IMR-90 (cell line): Measurements from ENCODE around the gene LGI4. TPM values are rescaled to one million over a fixed set of nuclear protein-coding genes. Genes with fewer than 3 reads are reported as not detected.

ENCODE experiments used
- ATAC-seq: fragments of 200-7000 bp; cut with Tn5 transposase; 2 replicates; pipeline ENCODE4 v1.9.1; 2020; ENCODE audit warnings: low read depth, mild to moderate bottlenecking, moderate library complexity
- BruUV-seq: library from RNA; stranded (reverse); fragments of 400-500 nt; replicated peaks from 2 replicates; lab custom pipeline; 2021; lab: Mats Ljungman, UMichigan
- CTCF ChIA-PET: fragments of 300-600 bp; formaldehyde crosslinking; extraction: SDS; loops from one replicate; lab custom pipeline; 2021; ENCODE audit warnings: antibody characterized with exemption; lab: Yijun Ruan, JAX
- POLR2A ChIA-PET: fragments of 300-600 bp; sonication (Branson Sonifier 250); formaldehyde crosslinking; loops from one replicate; lab custom pipeline; 2022; ENCODE audit warnings: antibody characterized with exemption; ENCODE audit not compliant: unreplicated experiment; lab: Charles Lee
- DNase-seq: peaks from one replicate; pipeline ENCODE4 v3.0.0; 2013
- H2AFZ ChIP-seq: replicated peaks from 2 replicates; pipeline ENCODE3; 2013; ENCODE audit warnings: low read length, mild to moderate bottlenecking; ENCODE audit not compliant: poor library complexity
- H2AK5ac ChIP-seq: 2 replicates; pipeline ENCODE4 v1.6.1; 2013; ENCODE audit warnings: low read depth, low read length, inconsistent platforms
- H2AK9ac ChIP-seq: replicated peaks from 2 replicates; pipeline ENCODE3; 2013; ENCODE audit warnings: mild to moderate bottlenecking, low read depth, low read length, moderate library complexity; ENCODE audit not compliant: poor library complexity
- H2BK120ac ChIP-seq: 2 replicates; pipeline ENCODE4 v1.6.1; 2013; ENCODE audit warnings: low read depth, low read length, inconsistent platforms
- H2BK15ac ChIP-seq: 3 replicates; pipeline ENCODE4 v1.6.1; 2013; ENCODE audit warnings: low read depth, low read length, inconsistent platforms
- H2BK20ac ChIP-seq: 2 replicates; pipeline ENCODE4 v1.6.1; 2013; ENCODE audit warnings: low read depth, mild to moderate bottlenecking, inconsistent platforms, low read length, moderate library complexity
- H2BK5ac ChIP-seq: 2 replicates; pipeline ENCODE4 v1.6.1; 2013; ENCODE audit warnings: mild to moderate bottlenecking, low read depth, low read length, inconsistent platforms; ENCODE audit not compliant: poor library complexity, severe bottlenecking
- H3K14ac ChIP-seq: replicated peaks from 2 replicates; pipeline ENCODE4 v1.6.1; 2013; ENCODE audit warnings: low read depth, low read length, inconsistent platforms
- H3K18ac ChIP-seq: 2 replicates; pipeline ENCODE4 v1.6.1; 2013; ENCODE audit warnings: low read depth, low read length, control low read depth
- H3K23ac ChIP-seq: 2 replicates; pipeline ENCODE4 v1.6.1; 2013; ENCODE audit warnings: low read depth, low read length, inconsistent platforms
- H3K27ac ChIP-seq: 2 replicates; pipeline ENCODE4 v1.5.1; 2013; ENCODE audit warnings: mild to moderate bottlenecking, control low read depth, low read length; ENCODE audit not compliant: insufficient read depth
- H3K27me3 ChIP-seq: 2 replicates; pipeline ENCODE4 v1.6.1; 2013; ENCODE audit warnings: low read length; ENCODE audit not compliant: control insufficient read depth, insufficient read depth
- H3K36me3 ChIP-seq: 2 replicates; pipeline ENCODE4 v1.6.1; 2013; ENCODE audit warnings: low read length, mixed read lengths; ENCODE audit not compliant: control insufficient read depth, insufficient read depth
- H3K4ac ChIP-seq: 2 replicates; pipeline ENCODE4 v1.6.1; 2013; ENCODE audit warnings: low read depth, low read length, inconsistent platforms
- H3K4me1 ChIP-seq: 2 replicates; pipeline ENCODE4 v1.6.1; 2013; ENCODE audit warnings: low read length, mixed read lengths; ENCODE audit not compliant: control insufficient read depth, insufficient read depth
- H3K4me2 ChIP-seq: 2 replicates; pipeline ENCODE4 v1.6.1; 2013; ENCODE audit warnings: low read depth, mild to moderate bottlenecking, control low read depth, low read length, moderate library complexity
- H3K4me3 ChIP-seq: 2 replicates; pipeline ENCODE4 v1.5.1; 2013; ENCODE audit warnings: low read depth, mild to moderate bottlenecking, control low read depth, low read length, moderate library complexity; ENCODE audit not compliant: insufficient read depth
- H3K56ac ChIP-seq: 2 replicates; pipeline ENCODE4 v1.6.1; 2013; ENCODE audit warnings: low read length, inconsistent platforms; ENCODE audit not compliant: insufficient read depth; ENCODE audit errors: extremely low read depth
- H3K79me1 ChIP-seq, 2 experiments: 2 replicates each; pipeline ENCODE4 v1.6.1; 2013; ENCODE audit warnings: low read length in 2 of 2, inconsistent platforms in 1 of 2, low read depth in 1 of 2
- H3K9ac ChIP-seq: 2 replicates; pipeline ENCODE4 v1.6.1; 2013; ENCODE audit warnings: low read depth, low read length, control low read depth
- H3K9me1 ChIP-seq: 2 replicates; pipeline ENCODE4 v1.6.1; 2013; ENCODE audit warnings: low read length, inconsistent platforms; ENCODE audit not compliant: insufficient read depth
- H3K9me3 ChIP-seq: 2 replicates; pipeline ENCODE4 v1.6.1; 2013; ENCODE audit warnings: low read length; ENCODE audit not compliant: control insufficient read depth, insufficient read depth
- H4K20me1 ChIP-seq: 2 replicates; pipeline ENCODE4 v1.6.1; 2013; ENCODE audit warnings: low read length, inconsistent platforms; ENCODE audit not compliant: insufficient read depth
- H4K5ac ChIP-seq: 2 replicates; pipeline ENCODE4 v1.6.1; 2013; ENCODE audit warnings: mild to moderate bottlenecking, low read depth, low read length, control low read depth
- H4K8ac ChIP-seq, 2 experiments: 2 replicates each; pipeline ENCODE4 v1.6.1; 2013; ENCODE audit warnings: low read depth in 2 of 2, low read length in 2 of 2, control low read depth in 1 of 2, inconsistent platforms in 1 of 2
- H4K91ac ChIP-seq: 2 replicates; pipeline ENCODE4 v1.6.1; 2013; ENCODE audit warnings: low read depth, low read length, inconsistent platforms; ENCODE audit not compliant: insufficient read depth
- BHLHE40 ChIP-seq: fragments of 150-350 bp; IDR thresholded peaks from 2 replicates; pipeline ENCODE4 v1.6.1; 2016; ENCODE audit warnings: mild to moderate bottlenecking, low read depth, low read length
- CEBPB ChIP-seq: IDR thresholded peaks from 2 replicates; pipeline ENCODE4 v1.6.1; 2012; ENCODE audit warnings: low read depth, low read length, improper control_type of control experiment
- CHD1 ChIP-seq: IDR thresholded peaks from 2 replicates; pipeline ENCODE4 v1.6.1; 2012; ENCODE audit warnings: low read depth, low read length, improper control_type of control experiment
- FOS ChIP-seq: fragments of 150-350 bp; IDR thresholded peaks from 2 replicates; pipeline ENCODE4 v1.6.1; 2016; ENCODE audit warnings: low read depth, low read length
- MAFK ChIP-seq: IDR thresholded peaks from 2 replicates; pipeline ENCODE4 v1.6.1; 2012; ENCODE audit warnings: low read depth, low read length, improper control_type of control experiment
- MAZ ChIP-seq: IDR thresholded peaks from 2 replicates; pipeline ENCODE4 v1.6.1; 2012; ENCODE audit warnings: low read depth, mild to moderate bottlenecking, low read length, improper control_type of control experiment, moderate library complexity, borderline replicate concordance
- MXI1 ChIP-seq: IDR thresholded peaks from 2 replicates; pipeline ENCODE4 v1.6.1; 2012; ENCODE audit warnings: low read depth, mild to moderate bottlenecking, low read length, moderate library complexity, borderline replicate concordance
- NFE2L2 ChIP-seq: fragments of 150-350 bp; IDR thresholded peaks from 2 replicates; pipeline ENCODE4 v1.6.1; 2016; ENCODE audit warnings: low read depth, mild to moderate bottlenecking, low read length
- POLR2A ChIP-seq: IDR thresholded peaks from 2 replicates; pipeline ENCODE4 v1.6.1; 2012; ENCODE audit warnings: mild to moderate bottlenecking, low read depth, low read length
- RAD21 ChIP-seq: IDR thresholded peaks from 2 replicates; pipeline ENCODE4 v1.6.1; 2012; ENCODE audit warnings: low read length, improper control_type of control experiment
- RCOR1 ChIP-seq: IDR thresholded peaks from 2 replicates; pipeline ENCODE4 v1.6.1; 2012; ENCODE audit warnings: mild to moderate bottlenecking, low read length, improper control_type of control experiment; ENCODE audit not compliant: insufficient replicate concordance
- RFX5 ChIP-seq: IDR thresholded peaks from 2 replicates; pipeline ENCODE4 v1.8.0; 2012; ENCODE audit warnings: low read depth, mild to moderate bottlenecking, low read length, moderate library complexity
- SMC3 ChIP-seq: fragments of 150-350 bp; IDR thresholded peaks from 2 replicates; pipeline ENCODE4 v1.6.1; 2016; ENCODE audit warnings: low read depth, mild to moderate bottlenecking, antibody characterized with exemption, low read length, moderate library complexity
- WGBS, 2 experiments: methylation state at CpG; one replicate each; pipeline versions ENCODE4 v1.1.5 to v1.1.7; 2013; ENCODE audit warnings: missing lambda C conversion rate in 2 of 2; ENCODE audit not compliant: insufficient read length in 1 of 2; ENCODE audit errors: extremely low coverage in 2 of 2; 5-methylcytosine and 5-hydroxymethylcytosine counted together
- dilution Hi-C: fragments of 300-500 bp; cut with HindIII; formaldehyde crosslinking; loops from one replicate; pipeline ENCODE4 v1.14.3; 2018; ENCODE audit warnings: low sequenced_read_pairs; ENCODE audit not compliant: unreplicated experiment
- in situ Hi-C: fragments of 300-500 bp; cut with MboI; formaldehyde crosslinking; loops from 3 replicates; pipeline ENCODE4 v1.14.3; 2019; ENCODE audit warnings: low sequenced_read_pairs, inconsistent platforms, mixed read lengths
- intact Hi-C: fragments of 100-400 bp; cut with micrococcal nuclease; formaldehyde crosslinking; loops from 2 replicates; pipeline ENCODE4 v1.10.0; 2022
- polyA plus RNA-seq, 3 experiments: library from polyadenylated mRNA; depleted of rRNA; stranded (reverse); fragments of >200 nt; gene quantifications; 2 replicates each; pipeline ENCODE4 v1.2.3, GENCODE V29; 2012; ENCODE audit warnings: low replicate concordance in 1 of 3
- total RNA-seq: library from RNA; depleted of rRNA; stranded (reverse); fragments of >200 nt; gene quantifications from 2 replicates; pipeline ENCODE4 v1.2.3, GENCODE V29; 2012
- TF ChIP-seq, protein P1 (sequence below): fragments of 150-350 bp; IDR thresholded peaks from 2 replicates; pipeline ENCODE4 v1.6.1; 2016; ENCODE audit warnings: low read depth, mild to moderate bottlenecking, low read length, moderate library complexity, borderline replicate concordance
- TF ChIP-seq, protein P2 (sequence below): conservative IDR thresholded peaks from 2 replicates; pipeline ENCODE4 v1.5.1; 2012; ENCODE audit warnings: mild to moderate bottlenecking, low read depth, low read length, improper control_type of control experiment
- TF ChIP-seq, protein P3 (sequence below): fragments of 150-350 bp; IDR thresholded peaks from 2 replicates; pipeline ENCODE4 v1.6.1; 2017; ENCODE audit warnings: mild to moderate bottlenecking, antibody characterized with exemption, low read length, low read depth

The LGI4 gene
- total and polyA plus RNA-seq, 2 of the 4 experiments (the other 2 are of a cell fraction), result 0.10 TPM; not detected in 1

DNA sequence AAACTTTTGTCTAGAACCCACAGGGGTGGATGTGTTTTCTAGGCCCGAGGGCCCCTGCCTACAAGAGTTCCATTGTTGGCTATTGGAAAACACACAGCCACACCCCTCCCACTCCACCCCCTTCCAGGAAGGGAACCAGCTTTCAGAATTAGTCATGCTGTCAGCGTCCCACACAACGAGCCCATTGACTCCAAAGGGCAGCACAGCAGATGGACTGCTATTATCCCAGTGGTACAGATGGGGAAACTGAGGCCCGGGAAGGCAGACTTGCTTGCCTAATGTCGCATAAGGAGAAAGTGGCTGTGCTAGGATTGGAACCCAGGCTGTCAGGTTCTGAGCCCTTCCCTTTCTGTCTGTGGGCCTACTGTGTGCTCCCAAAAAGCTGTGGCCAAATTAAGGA is 27.3 kb downstream of the LGI4 start:
- ATAC-seq, result no peak
- in situ Hi-C loops, result no loop called here
- no peak overlapping the region for H2AK9ac ChIP-seq

More for the DNA sequence above, 27.3 kb downstream of the LGI4 start:
- Histone ChIP-seq H3K79me1 (no peaks in the 10 kb centered on the region), H3K14ac (no peak overlapping the region), H3K18ac (no peak overlapping the region), H4K8ac (no peak overlapping the region), H4K5ac (no peak overlapping the region), H2AK5ac (no peak overlapping the region), H3K27me3 (peaks cover 3% of the 10 kb centered on the region; the same call in 1 of the 2 replicates), H3K56ac (no peak overlapping the region), H2BK120ac (no peak overlapping the region), H3K4ac (no peak overlapping the region), H3K36me3 (no peaks in the 10 kb centered on the region), H2BK5ac (no peak overlapping the region), H2BK15ac (no peak overlapping the region), H4K91ac (no peak overlapping the region), H2BK20ac (no peak overlapping the region), H4K20me1 (no peaks in the 10 kb centered on the region), H3K4me3 (no peak overlapping the region), H3K9me1 (no peaks in the 10 kb centered on the region), H2AFZ (no peak overlapping the region), H3K23ac (no peak overlapping the region), H3K27ac (no peak overlapping the region), H3K9ac (no peak overlapping the region), H3K4me1 (no peaks in the 10 kb centered on the region), H3K9me3 (peaks cover 5% of the 10 kb centered on the region; the same call in 1 of the 2 replicates), H3K4me2 (no peak overlapping the region)
- BruUV-seq, result no TSS peak
- dilution Hi-C loops, result no loop called here
- 17% methylated on average over 2 of the region's 5 CpGs; no CpG with 5 or more reads in 1 of the 2 experiments for whole genome bisulfite sequencing, 2 experiments
- no peak for TF ChIP-seq NFE2L2
- TF ChIP-seq BHLHE40, result no peak
- TF ChIP-seq CEBPB, result no peak
- TF ChIP-seq MAFK, result no peak
- TF ChIP-seq MAZ, result no peak
- TF ChIP-seq POLR2A, result no peak
- TF ChIP-seq RFX5, result no peak
- TF ChIP-seq, protein P1, sequence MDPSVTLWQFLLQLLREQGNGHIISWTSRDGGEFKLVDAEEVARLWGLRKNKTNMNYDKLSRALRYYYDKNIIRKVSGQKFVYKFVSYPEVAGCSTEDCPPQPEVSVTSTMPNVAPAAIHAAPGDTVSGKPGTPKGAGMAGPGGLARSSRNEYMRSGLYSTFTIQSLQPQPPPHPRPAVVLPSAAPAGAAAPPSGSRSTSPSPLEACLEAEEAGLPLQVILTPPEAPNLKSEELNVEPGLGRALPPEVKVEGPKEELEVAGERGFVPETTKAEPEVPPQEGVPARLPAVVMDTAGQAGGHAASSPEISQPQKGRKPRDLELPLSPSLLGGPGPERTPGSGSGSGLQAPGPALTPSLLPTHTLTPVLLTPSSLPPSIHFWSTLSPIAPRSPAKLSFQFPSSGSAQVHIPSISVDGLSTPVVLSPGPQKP, result no peak
- TF ChIP-seq RCOR1, result no peak
- TF ChIP-seq SMC3, result no peak
- TF ChIP-seq, protein P2, sequence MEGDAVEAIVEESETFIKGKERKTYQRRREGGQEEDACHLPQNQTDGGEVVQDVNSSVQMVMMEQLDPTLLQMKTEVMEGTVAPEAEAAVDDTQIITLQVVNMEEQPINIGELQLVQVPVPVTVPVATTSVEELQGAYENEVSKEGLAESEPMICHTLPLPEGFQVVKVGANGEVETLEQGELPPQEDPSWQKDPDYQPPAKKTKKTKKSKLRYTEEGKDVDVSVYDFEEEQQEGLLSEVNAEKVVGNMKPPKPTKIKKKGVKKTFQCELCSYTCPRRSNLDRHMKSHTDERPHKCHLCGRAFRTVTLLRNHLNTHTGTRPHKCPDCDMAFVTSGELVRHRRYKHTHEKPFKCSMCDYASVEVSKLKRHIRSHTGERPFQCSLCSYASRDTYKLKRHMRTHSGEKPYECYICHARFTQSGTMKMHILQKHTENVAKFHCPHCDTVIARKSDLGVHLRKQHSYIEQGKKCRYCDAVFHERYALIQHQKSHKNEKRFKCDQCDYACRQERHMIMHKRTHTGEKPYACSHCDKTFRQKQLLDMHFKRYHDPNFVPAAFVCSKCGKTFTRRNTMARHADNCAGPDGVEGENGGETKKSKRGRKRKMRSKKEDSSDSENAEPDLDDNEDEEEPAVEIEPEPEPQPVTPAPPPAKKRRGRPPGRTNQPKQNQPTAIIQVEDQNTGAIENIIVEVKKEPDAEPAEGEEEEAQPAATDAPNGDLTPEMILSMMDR, result no peak
- TF ChIP-seq FOS, result no peak
- no peak for TF ChIP-seq CHD1
- TF ChIP-seq, protein P3, sequence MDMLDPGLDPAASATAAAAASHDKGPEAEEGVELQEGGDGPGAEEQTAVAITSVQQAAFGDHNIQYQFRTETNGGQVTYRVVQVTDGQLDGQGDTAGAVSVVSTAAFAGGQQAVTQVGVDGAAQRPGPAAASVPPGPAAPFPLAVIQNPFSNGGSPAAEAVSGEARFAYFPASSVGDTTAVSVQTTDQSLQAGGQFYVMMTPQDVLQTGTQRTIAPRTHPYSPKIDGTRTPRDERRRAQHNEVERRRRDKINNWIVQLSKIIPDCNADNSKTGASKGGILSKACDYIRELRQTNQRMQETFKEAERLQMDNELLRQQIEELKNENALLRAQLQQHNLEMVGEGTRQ, result no peak
- TF ChIP-seq MXI1, result no peak
- no peak for TF ChIP-seq RAD21
- ChIA-PET CTCF (interaction anchor here (0.7 kb wide), 1 partner anchor 40 kb away, joined by 4 read pairs; no protein-coding TSS in a partner anchor), POLR2A (no interaction called here)
- DNase-seq, result no peak
- intact Hi-C loops, result no loop called here
